ENCODE data around the gene SRSF1. TPM values are rescaled to one million over a fixed set of nuclear protein-coding genes. Genes with fewer than 3 reads are reported as not detected.

SRSF1 gene
- total RNA-seq, 2 experiments from 2014 or later = 531 to 582 TPM

DNA sequence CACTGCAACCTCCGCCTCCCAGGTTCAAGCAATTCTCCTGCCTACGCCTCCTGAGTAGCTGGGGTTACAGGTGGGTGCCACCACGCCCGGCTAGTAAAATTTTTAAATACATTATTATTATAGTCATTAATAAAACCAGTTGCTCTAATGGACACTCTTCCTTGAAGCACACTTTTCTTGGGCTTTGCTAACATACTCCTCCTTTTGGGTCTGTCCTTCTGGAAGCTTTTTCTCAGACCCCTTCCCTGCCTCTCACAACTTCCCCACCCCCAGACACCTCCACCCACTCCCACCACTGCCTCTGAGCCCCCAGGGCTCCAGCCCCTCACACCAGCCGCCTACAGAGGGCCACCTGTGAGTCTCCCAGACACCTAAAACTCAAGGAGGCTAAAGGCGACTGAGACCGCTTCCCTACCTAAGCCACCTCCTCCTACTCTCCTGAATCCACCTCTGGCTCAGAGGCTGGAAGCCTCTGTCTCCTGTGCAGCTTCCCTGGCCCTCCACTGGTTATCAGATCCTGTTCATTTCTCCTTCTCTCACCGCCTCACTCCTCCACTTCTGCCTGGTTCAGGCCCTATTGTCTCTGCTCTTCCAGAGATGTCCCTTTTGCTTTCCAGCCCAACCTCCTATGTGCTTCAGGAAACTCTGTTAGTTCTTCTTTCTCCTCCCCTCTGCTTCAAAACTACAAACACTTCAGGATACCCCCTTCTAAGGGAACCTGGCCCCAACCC, 49.8 kb downstream of the SRSF1 start:
- Histone ChIP-seq H3K4me1 (ENCODE audit: insufficient read depth, low read length, poor library complexity, severe bottlenecking) (peaks cover 22% of the 10 kb centered on the region), H3K9me2 (ENCODE audit: insufficient read depth, low read length) (no peaks in the 10 kb centered on the region), H3K4me2 (ENCODE audit: low read length) (no peak overlapping the region), H3K4me3 (ENCODE audit: low read depth, low read length, poor library complexity, severe bottlenecking) (no peak overlapping the region), H3K27ac (ENCODE audit: low read depth, low read length, poor library complexity, severe bottlenecking) (no peak overlapping the region), H3K36me3 (ENCODE audit: insufficient read depth, low read length) (no peaks in the 10 kb centered on the region), H3K79me2 (ENCODE audit: insufficient read depth, low read depth, low read length) (no peaks in the 10 kb centered on the region), H3K9me3 (ENCODE audit: low read length) (no peaks in the 10 kb centered on the region), H4K20me1 (ENCODE audit: insufficient read depth, low read length) (peaks cover 5% of the 10 kb centered on the region), H2AFZ (ENCODE audit: low read length) (no peak overlapping the region)
- TF ChIP-seq, protein P1, sequence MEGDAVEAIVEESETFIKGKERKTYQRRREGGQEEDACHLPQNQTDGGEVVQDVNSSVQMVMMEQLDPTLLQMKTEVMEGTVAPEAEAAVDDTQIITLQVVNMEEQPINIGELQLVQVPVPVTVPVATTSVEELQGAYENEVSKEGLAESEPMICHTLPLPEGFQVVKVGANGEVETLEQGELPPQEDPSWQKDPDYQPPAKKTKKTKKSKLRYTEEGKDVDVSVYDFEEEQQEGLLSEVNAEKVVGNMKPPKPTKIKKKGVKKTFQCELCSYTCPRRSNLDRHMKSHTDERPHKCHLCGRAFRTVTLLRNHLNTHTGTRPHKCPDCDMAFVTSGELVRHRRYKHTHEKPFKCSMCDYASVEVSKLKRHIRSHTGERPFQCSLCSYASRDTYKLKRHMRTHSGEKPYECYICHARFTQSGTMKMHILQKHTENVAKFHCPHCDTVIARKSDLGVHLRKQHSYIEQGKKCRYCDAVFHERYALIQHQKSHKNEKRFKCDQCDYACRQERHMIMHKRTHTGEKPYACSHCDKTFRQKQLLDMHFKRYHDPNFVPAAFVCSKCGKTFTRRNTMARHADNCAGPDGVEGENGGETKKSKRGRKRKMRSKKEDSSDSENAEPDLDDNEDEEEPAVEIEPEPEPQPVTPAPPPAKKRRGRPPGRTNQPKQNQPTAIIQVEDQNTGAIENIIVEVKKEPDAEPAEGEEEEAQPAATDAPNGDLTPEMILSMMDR (conservative IDR thresholded peaks at IDR 0.05; ENCODE audit: low read length) = no peak
- no peak for TF ChIP-seq EZH2phosphoT487 (IDR thresholded peaks at IDR 0.05; ENCODE audit: borderline replicate concordance, low read depth, low read length)
- intact Hi-C loops (cut with micrococcal nuclease; ENCODE audit: unreplicated experiment) = no loop called here
- no peak for DNase-seq (ENCODE audit: low spot score)
- CTCF ChIA-PET (ENCODE audit: unreplicated experiment) = no interaction called here
- no TSS peak for BruUV-seq (replicated peaks)
- POLR2A ChIA-PET = interaction anchor here (1.9 kb wide), 1 partner anchor 10 kb away, joined by 8 read pairs; no protein-coding TSS in a partner anchor

DNA sequence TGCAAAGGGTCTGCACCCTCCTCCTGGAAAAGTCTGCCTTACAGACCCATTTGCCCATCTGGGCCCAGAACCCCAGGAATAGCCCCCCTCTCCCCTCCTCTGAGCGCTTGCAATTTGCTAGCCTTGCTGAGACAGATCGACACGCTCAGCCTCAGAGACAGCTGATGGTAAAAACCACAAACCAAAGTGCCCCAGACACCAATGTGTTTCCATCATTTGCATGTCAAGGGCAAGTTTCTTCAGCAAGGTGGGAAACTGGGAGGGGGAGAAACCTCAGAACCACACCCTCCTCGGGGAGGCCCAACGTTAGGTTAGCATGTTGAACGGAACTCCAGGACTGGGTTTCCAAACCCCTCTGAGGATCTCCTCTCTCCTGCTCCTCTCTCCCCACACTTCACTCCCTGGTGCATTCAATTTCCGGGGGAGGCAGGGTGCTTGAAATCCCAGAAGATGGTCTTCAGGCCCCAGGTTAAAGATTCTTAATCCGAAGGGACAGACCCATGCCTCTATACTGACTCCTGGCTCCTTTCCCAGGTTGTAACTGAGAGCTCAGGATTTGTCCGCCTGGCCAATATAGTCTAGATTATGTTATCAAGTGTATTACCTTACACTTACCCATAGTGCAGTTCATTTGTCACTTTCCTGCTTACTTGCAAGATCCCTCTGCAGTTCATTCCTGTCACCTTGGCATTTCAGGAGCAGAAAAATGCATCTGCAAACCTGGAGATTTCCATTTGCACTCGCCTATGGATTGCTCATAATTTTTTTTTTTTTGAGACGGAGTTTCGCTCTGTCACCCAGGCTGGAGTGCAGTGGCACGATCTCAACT, 50.5 kb downstream of the SRSF1 start:
- H3K9me3 ChIP-seq (ENCODE audit: low read length) = no peaks in the 10 kb centered on the region
- no peaks in the 10 kb centered on the region for H3K9me2 ChIP-seq (ENCODE audit: insufficient read depth, low read length)
- peaks cover 5% of the 10 kb centered on the region for H4K20me1 ChIP-seq (ENCODE audit: insufficient read depth, low read length)
- BruUV-seq (replicated peaks) = no TSS peak
- no peaks in the 10 kb centered on the region for H3K79me2 ChIP-seq (ENCODE audit: insufficient read depth, low read depth, low read length)
- DNase-seq (ENCODE audit: low spot score) = peak; percentile 54
- peak overlapping the region; percentile 74 for H3K4me2 ChIP-seq (ENCODE audit: low read length)
- no peak overlapping the region for H2AFZ ChIP-seq (ENCODE audit: low read length)
- intact Hi-C loops (cut with micrococcal nuclease; ENCODE audit: unreplicated experiment) = no loop called here
- H3K27ac ChIP-seq (ENCODE audit: low read depth, low read length, poor library complexity, severe bottlenecking) = no peak overlapping the region
- TF ChIP-seq, protein P1 (conservative IDR thresholded peaks at IDR 0.05; ENCODE audit: low read length) = no peak
- TF ChIP-seq EZH2phosphoT487 (IDR thresholded peaks at IDR 0.05; ENCODE audit: borderline replicate concordance, low read depth, low read length) = no peak
- peaks cover 22% of the 10 kb centered on the region for H3K4me1 ChIP-seq (ENCODE audit: insufficient read depth, low read length, poor library complexity, severe bottlenecking)
- no peaks in the 10 kb centered on the region for H3K36me3 ChIP-seq (ENCODE audit: insufficient read depth, low read length)
- ChIA-PET CTCF (ENCODE audit: unreplicated experiment) (no interaction called here), POLR2A (interaction anchor here (0.9 to 1.9 kb wide), 2 partner anchors 9 to 60 kb away, joined by 3 to 8 read pairs; no protein-coding TSS in a partner anchor)
- peak overlapping the region; percentile 32 for H3K4me3 ChIP-seq (ENCODE audit: low read depth, low read length, poor library complexity, severe bottlenecking)
